ENCODE measurements around the gene LYG2.

DNA sequence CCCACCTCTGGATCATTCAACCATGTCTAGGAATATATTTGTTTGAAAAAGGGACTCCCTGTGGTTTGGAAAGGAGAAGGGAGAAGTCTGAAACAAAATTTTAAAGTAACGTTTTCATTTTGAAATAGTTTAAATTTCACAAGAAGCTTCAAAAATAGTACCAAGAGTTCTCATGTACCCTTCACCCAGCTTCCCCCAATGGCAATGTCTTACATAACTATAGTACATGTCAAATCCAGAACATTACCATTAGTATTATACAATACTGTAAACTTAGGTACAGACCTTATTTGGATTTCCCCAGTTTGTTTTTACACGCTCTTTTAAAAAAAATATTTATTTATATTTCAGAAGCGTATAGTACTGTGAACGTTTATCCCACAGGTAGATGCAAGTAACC lies 4.0 kb upstream of the LYG2 start:
- TF ChIP-seq, protein P1, sequence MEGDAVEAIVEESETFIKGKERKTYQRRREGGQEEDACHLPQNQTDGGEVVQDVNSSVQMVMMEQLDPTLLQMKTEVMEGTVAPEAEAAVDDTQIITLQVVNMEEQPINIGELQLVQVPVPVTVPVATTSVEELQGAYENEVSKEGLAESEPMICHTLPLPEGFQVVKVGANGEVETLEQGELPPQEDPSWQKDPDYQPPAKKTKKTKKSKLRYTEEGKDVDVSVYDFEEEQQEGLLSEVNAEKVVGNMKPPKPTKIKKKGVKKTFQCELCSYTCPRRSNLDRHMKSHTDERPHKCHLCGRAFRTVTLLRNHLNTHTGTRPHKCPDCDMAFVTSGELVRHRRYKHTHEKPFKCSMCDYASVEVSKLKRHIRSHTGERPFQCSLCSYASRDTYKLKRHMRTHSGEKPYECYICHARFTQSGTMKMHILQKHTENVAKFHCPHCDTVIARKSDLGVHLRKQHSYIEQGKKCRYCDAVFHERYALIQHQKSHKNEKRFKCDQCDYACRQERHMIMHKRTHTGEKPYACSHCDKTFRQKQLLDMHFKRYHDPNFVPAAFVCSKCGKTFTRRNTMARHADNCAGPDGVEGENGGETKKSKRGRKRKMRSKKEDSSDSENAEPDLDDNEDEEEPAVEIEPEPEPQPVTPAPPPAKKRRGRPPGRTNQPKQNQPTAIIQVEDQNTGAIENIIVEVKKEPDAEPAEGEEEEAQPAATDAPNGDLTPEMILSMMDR (IDR thresholded peaks at IDR 0.05) = no peak
- no peak for TF ChIP-seq POLR2A (IDR thresholded peaks at IDR 0.05)
- TF ChIP-seq EP300 (IDR thresholded peaks at IDR 0.05) = no peak

All from stomach (tissue), 4 donors.